Nephron progenitor cell (in vitro differentiated cells): ENCODE measurements around the gene EFEMP1.

Source experiments
- DNase-seq: peaks from one replicate; pipeline ENCODE4 v3.0.0; 2021
- H3K27ac Mint-ChIP-seq: 2 replicates; pipeline ENCODE4 v1.8.0; 2021; ENCODE audit warnings: mild to moderate bottlenecking, moderate library complexity, mixed read lengths
- H3K27me3 Mint-ChIP-seq: 2 replicates; pipeline ENCODE4 v1.8.0; 2021; ENCODE audit warnings: mild to moderate bottlenecking, low read depth, mixed read lengths; ENCODE audit not compliant: poor library complexity
- H3K36me3 Mint-ChIP-seq: 2 replicates; pipeline ENCODE4 v1.8.0; 2021; ENCODE audit warnings: low read depth, mixed read lengths
- H3K4me1 Mint-ChIP-seq: 2 replicates; pipeline ENCODE4 v1.8.0; 2021; ENCODE audit warnings: mixed read lengths
- H3K4me3 Mint-ChIP-seq: 2 replicates; pipeline ENCODE4 v1.8.0; 2021; ENCODE audit warnings: mild to moderate bottlenecking, moderate library complexity, mixed read lengths
- H3K9me3 Mint-ChIP-seq: 2 replicates; pipeline ENCODE4 v1.8.0; 2021; ENCODE audit warnings: mild to moderate bottlenecking, moderate library complexity, mixed read lengths
- TF ChIP-seq, protein P1 (sequence below): fragments of 200-600 bp; sonication (generic); IDR thresholded peaks from 2 replicates; pipeline ENCODE4 v1.5.0; 2021; ENCODE audit warnings: antibody characterized with exemption

Gene EFEMP1

GRCh38 chr2:55923091-55923981, at the start of gene EFEMP1:
EFEMP1 (minus strand) TSS chr2:55923782; CDS start chr2:55922440, 1,342 bp downstream.
- TF ChIP-seq, protein P1, sequence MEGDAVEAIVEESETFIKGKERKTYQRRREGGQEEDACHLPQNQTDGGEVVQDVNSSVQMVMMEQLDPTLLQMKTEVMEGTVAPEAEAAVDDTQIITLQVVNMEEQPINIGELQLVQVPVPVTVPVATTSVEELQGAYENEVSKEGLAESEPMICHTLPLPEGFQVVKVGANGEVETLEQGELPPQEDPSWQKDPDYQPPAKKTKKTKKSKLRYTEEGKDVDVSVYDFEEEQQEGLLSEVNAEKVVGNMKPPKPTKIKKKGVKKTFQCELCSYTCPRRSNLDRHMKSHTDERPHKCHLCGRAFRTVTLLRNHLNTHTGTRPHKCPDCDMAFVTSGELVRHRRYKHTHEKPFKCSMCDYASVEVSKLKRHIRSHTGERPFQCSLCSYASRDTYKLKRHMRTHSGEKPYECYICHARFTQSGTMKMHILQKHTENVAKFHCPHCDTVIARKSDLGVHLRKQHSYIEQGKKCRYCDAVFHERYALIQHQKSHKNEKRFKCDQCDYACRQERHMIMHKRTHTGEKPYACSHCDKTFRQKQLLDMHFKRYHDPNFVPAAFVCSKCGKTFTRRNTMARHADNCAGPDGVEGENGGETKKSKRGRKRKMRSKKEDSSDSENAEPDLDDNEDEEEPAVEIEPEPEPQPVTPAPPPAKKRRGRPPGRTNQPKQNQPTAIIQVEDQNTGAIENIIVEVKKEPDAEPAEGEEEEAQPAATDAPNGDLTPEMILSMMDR, result no peak
- Mint-ChIP-seq H3K27ac (no peak within 1 kb of the TSS), H3K4me3 (peak within 1 kb of the TSS; percentile 87), H3K36me3 (no peaks in the 10 kb centered on the region), H3K4me1 (peaks cover 10% of the 10 kb centered on the region), H3K9me3 (no peaks in the 10 kb centered on the region), H3K27me3 (peaks cover 21% of the 10 kb centered on the region)
- DNase-seq, result peak; percentile 85

- Mint-ChIP-seq H3K4me1 (peaks cover 10% of the 10 kb centered on the region), H3K9me3 (no peaks in the 10 kb centered on the region), H3K36me3 (no peaks in the 10 kb centered on the region), H3K4me3 (no peak overlapping the region), H3K27me3 (peaks cover 10% of the 10 kb centered on the region), H3K27ac (no peak overlapping the region)
- TF ChIP-seq, protein P1, result no peak
- no peak for DNase-seq
These were observed 46.9 kb upstream of the EFEMP1 start for GRCh38 chr2:55970500-55970899.

- no peak overlapping the region for H3K27ac Mint-ChIP-seq
- H3K36me3 Mint-ChIP-seq, result no peaks in the 10 kb centered on the region
- no peaks in the 10 kb centered on the region for H3K9me3 Mint-ChIP-seq
- no peak for DNase-seq
- H3K4me3 Mint-ChIP-seq, result no peak overlapping the region
- TF ChIP-seq, protein P1, result no peak
- H3K27me3 Mint-ChIP-seq, result peaks cover 11% of the 10 kb centered on the region
- peaks cover 11% of the 10 kb centered on the region for H3K4me1 Mint-ChIP-seq
These were observed 45.4 kb upstream of the EFEMP1 start for GRCh38 chr2:55968941-55969340.

DNA sequence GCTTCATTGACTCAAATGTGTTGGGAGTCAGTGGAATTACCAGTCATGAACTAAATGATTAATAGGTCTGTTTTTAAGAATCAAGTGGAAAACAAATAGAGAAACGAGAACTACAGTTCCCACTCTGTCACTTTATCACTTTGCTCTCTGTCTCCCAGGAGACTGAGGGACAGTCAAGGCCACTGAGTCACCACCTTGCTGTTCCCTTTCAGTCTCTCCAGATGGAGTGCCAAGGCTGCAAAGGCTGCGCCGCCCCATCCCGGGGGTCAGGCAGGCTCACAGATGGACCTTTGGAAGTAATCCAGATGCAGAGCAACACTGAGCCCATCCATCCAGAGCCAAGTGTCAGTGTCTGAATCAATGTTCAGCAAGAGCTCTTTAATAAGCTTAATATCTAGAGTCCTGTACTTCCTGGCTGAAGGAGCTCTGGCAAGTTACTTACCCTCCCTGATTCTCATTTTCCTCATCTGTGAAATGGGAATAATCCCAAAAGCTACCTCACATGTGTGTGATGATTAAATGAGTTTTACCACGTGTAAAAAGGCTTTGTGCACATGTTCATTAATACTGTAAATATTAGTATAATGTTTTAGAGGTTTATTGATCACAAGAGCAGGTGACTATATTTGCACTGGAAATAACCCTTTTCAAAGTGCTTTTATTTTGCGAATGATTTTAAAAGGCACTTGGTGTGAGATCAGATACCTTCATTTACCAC, 43.0 kb upstream of the EFEMP1 start:
- TF ChIP-seq, protein P1, result no peak
- Mint-ChIP-seq H3K27me3 (peaks cover 11% of the 10 kb centered on the region), H3K4me3 (no peak overlapping the region), H3K36me3 (no peaks in the 10 kb centered on the region), H3K27ac (no peak overlapping the region), H3K4me1 (peaks cover 11% of the 10 kb centered on the region), H3K9me3 (peaks cover 5% of the 10 kb centered on the region)
- no peak for DNase-seq

DNA sequence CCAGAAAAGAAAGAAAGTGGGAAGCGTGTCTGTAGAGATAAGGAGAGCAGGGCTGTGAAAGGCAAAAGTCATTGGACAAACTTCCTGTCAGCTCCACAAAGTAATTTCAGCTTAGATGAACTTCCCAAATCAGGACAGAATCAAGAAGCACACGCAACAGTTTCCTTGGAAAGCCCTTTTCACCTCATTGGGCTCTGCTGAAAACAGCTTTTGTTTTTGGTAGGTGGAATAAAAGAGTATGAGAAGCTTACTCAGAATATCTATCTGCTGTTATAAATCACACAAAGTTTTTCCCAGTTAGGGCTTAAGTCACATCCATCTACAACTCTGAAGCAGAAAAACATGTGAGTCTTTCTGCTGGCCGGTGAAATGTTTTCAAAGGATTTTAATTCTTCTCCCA, 42.4 kb upstream of the EFEMP1 start:
- Mint-ChIP-seq H3K36me3 (no peaks in the 10 kb centered on the region), H3K27me3 (peaks cover 7% of the 10 kb centered on the region), H3K4me3 (no peak overlapping the region), H3K9me3 (peaks cover 5% of the 10 kb centered on the region), H3K27ac (peak overlapping the region; percentile 11), H3K4me1 (peaks cover 11% of the 10 kb centered on the region)
- TF ChIP-seq, protein P1, result no peak
- DNase-seq, result no peak
